ENCODE measurements around the gene KRT84.

Gene KRT84

GRCh38 chr12:52370926-52371608 is 14.4 kb downstream of the KRT84 start:
- peak; percentile 76 for DNase-seq (ENCODE audit: low read depth)
- TF ChIP-seq CTCF (IDR thresholded peaks at IDR 0.05; ENCODE audit: low read length, missing control alignments), result no peak
- no peak overlapping the region for H3K4me3 ChIP-seq (replicated peaks; ENCODE audit: low read depth, low read length)

GRCh38 chr12:52369809-52370208 is 15.6 kb downstream of the KRT84 start:
- DNase-seq (ENCODE audit: low read depth), result no peak
- TF ChIP-seq CTCF (IDR thresholded peaks at IDR 0.05; ENCODE audit: low read length, missing control alignments), result no peak
- H3K4me3 ChIP-seq (replicated peaks; ENCODE audit: low read depth, low read length), result no peak overlapping the region

GRCh38 chr12:52369211-52369610 is 16.2 kb downstream of the KRT84 start:
- H3K4me3 ChIP-seq (replicated peaks; ENCODE audit: low read depth, low read length), result no peak overlapping the region
- DNase-seq (ENCODE audit: low read depth), result no peak
- TF ChIP-seq CTCF (IDR thresholded peaks at IDR 0.05; ENCODE audit: low read length, missing control alignments), result no peak

GRCh38 chr12:52368508-52368907 is 16.9 kb downstream of the KRT84 start:
- H3K4me3 ChIP-seq (replicated peaks; ENCODE audit: low read depth, low read length), result no peak overlapping the region
- no peak for DNase-seq (ENCODE audit: low read depth)
- no peak for TF ChIP-seq CTCF (IDR thresholded peaks at IDR 0.05; ENCODE audit: low read length, missing control alignments)

- H3K4me3 ChIP-seq (replicated peaks; ENCODE audit: low read depth, low read length), result no peak overlapping the region
- DNase-seq (ENCODE audit: low read depth), result no peak
- no peak for TF ChIP-seq CTCF (IDR thresholded peaks at IDR 0.05; ENCODE audit: low read length, missing control alignments)
These were observed 17.6 kb downstream of the KRT84 start for GRCh38 chr12:52367876-52368275.

- no peak for TF ChIP-seq CTCF (IDR thresholded peaks at IDR 0.05; ENCODE audit: low read length, missing control alignments)
- DNase-seq (ENCODE audit: low read depth), result no peak
- no peak within 1 kb of the TSS for H3K4me3 ChIP-seq (replicated peaks; ENCODE audit: low read depth, low read length)
These were observed 18.5 kb downstream of the KRT84 start, which contains the start of gene KRT85 for GRCh38 chr12:52366738-52367485. TSS of gene KRT85 (minus strand) at chr12:52367481. CDS start at chr12:52367405, 76 bp downstream.
